Thoracic aorta (tissue), 2 donors: ENCODE data around the gene BCAS3. TPM values are rescaled to one million over a fixed set of nuclear protein-coding genes. Genes with fewer than 3 reads are reported as not detected.

Source experiments
- ATAC-seq: fragments of 150-250 bp; one replicate; pipeline ENCODE4 v1.8.0; 2017; ENCODE audit warnings: low read depth; ENCODE audit not compliant: insufficient number of reproducible peaks, low FRiP score
- DNase-seq: peaks from one replicate; pipeline ENCODE4 v3.0.0-alpha.2; 2020; ENCODE audit warnings: low spot score
- H3K27ac ChIP-seq, 2 donors: fragments of 200-600 bp; sonication (generic); 1 replicate in 1 of 2; 2 replicates in 1 of 2; pipeline ENCODE4 v1.5.1; 2016; ENCODE audit warnings: mild to moderate bottlenecking in 2 of 2, moderate library complexity in 2 of 2
- H3K27me3 ChIP-seq: fragments of 200-600 bp; sonication (generic); replicated peaks from 2 replicates; pipeline ENCODE4 v1.6.0; 2016; ENCODE audit warnings: mild to moderate bottlenecking; ENCODE audit not compliant: insufficient read depth
- H3K36me3 ChIP-seq: fragments of 200-600 bp; sonication (generic); one replicate; pipeline ENCODE4 v1.5.1; 2016
- H3K4me1 ChIP-seq, 2 donors: fragments of 200-600 bp; sonication (generic); 1 replicate in 1 of 2; 2 replicates in 1 of 2; pipeline versions ENCODE4 v1.5.1 to v1.6.0; 2016; ENCODE audit warnings: low read depth in 2 of 2, mild to moderate bottlenecking in 1 of 2; ENCODE audit not compliant: control insufficient read depth in 1 of 2
- H3K4me3 ChIP-seq: fragments of 200-600 bp; sonication (generic); 2 replicates; pipeline ENCODE4 v1.5.1; 2016; ENCODE audit warnings: mild to moderate bottlenecking
- H3K9me3 ChIP-seq: fragments of 200-600 bp; sonication (generic); 2 replicates; pipeline ENCODE4 v1.5.1; 2016
- CTCF ChIP-seq: fragments of 200-600 bp; sonication (generic); IDR thresholded peaks from one replicate; pipeline ENCODE4 v1.5.1; 2019; ENCODE audit warnings: antibody characterized with exemption
- total RNA-seq, 2 donors: library from RNA; depleted of rRNA; stranded (reverse); fragments of >200 nt; gene quantifications; one replicate each; pipeline versions ENCODE4 v1.1.0 to v1.2.3, GENCODE V29; 2016

BCAS3 gene
- total RNA-seq, 2 donors from 2014 or later, result 35.1 to 69.3 TPM

- Histone ChIP-seq H3K4me1 (peaks cover 17 to 56% of the 10 kb centered on the region in 2 donors), H3K36me3 (no peaks in the 10 kb centered on the region), H3K9me3 (no peaks in the 10 kb centered on the region), H3K27ac (no peak overlapping the region), H3K4me3 (no peak overlapping the region), H3K27me3 (no peaks in the 10 kb centered on the region)
- DNase-seq, result no peak
- no peak for TF ChIP-seq CTCF
- ATAC-seq, result no peak
These were observed 454.9 kb downstream of the BCAS3 start for GRCh38 chr17:61132524-61132923.

DNA sequence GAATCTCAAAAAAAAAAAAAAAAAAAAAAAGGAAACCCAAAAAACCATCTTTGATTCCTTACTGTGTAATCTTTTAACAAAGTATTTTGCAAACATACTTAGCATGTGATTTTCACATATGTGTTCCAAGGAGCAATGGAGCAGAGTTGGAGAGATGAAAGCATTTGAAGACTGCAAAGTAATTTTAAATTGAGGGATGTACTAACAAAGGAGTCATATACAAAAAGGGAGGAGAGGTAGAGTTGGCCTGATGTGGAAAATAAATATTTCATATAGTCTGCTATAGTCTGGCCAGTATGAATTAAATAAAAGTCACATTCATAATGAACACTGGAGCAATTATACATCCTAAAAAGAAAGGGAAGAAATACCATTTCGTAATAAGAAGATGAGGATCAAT lies 456.2 kb downstream of the BCAS3 start:
- TF ChIP-seq CTCF, result no peak
- ATAC-seq, result no peak
- DNase-seq, result no peak
- Histone ChIP-seq H3K27ac (no peak overlapping the region), H3K36me3 (no peaks in the 10 kb centered on the region), H3K27me3 (no peaks in the 10 kb centered on the region), H3K9me3 (no peaks in the 10 kb centered on the region), H3K4me3 (no peak overlapping the region), H3K4me1 (peaks cover 13 to 49% of the 10 kb centered on the region in 2 donors)

DNA sequence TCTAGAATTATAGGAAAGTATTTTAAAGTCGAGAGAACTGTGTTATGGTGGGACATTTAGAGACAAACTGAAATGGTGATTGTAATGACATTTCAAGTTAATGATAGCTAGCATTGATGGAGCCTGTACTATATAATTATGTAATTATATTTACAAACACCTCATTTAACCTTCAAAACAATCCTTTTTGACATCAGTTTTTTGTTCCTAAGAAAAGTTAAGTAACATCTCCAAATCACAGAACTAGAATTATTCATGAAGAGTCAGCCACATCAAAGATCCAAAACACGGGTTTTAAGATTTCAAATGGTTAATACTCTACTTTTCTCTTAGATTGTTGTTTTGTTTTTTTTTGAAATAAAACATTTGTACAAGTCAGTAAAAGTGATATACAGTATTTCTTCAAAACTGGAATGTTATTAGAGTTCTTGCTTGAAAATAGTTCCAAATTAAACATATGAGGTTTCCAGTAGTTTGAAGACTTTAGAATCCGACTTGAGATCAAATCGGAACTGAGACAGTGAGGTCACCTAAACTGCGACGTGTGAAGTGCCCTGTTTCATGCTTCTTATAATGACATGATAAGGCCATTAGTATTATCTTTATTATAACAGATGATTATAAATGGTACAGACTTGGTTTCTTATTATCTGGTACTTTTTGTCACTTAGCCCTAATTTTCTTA lies 457.0 kb downstream of the BCAS3 start:
- Histone ChIP-seq H3K36me3 (no peaks in the 10 kb centered on the region), H3K27me3 (no peaks in the 10 kb centered on the region), H3K4me3 (no peak overlapping the region), H3K27ac (no peak overlapping the region), H3K9me3 (no peaks in the 10 kb centered on the region), H3K4me1 (peaks cover 10 to 41% of the 10 kb centered on the region in 2 donors)
- DNase-seq, result no peak
- TF ChIP-seq CTCF, result no peak
- ATAC-seq, result no peak

DNA sequence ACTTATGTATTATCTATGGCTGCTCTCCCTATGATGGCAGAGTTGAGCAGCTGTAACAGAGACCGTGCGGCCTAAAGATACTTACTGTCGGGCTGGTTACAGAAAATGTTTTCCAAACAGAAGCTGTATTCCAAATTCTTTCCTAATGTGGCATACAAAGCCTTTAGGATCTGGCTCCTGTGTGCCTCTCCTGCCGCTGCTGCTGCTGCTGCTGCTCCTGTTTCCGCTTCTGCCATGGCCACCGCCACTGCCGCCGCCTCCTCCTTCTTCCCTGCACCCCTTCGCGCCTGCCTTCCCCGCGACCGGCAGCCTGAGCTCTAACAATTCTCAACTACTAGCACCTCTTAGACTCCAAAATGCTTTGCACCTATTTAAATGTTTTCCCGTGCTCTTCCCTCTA lies 458.1 kb downstream of the BCAS3 start:
- H3K4me1 ChIP-seq, result peaks cover 10 to 37% of the 10 kb centered on the region in 2 donors
- no peaks in the 10 kb centered on the region for H3K9me3 ChIP-seq
- H3K27ac ChIP-seq, result no peak overlapping the region
- DNase-seq, result no peak
- no peaks in the 10 kb centered on the region for H3K36me3 ChIP-seq
- no peak for ATAC-seq
- no peak overlapping the region for H3K4me3 ChIP-seq
- no peak for TF ChIP-seq CTCF
- H3K27me3 ChIP-seq, result no peaks in the 10 kb centered on the region

DNA sequence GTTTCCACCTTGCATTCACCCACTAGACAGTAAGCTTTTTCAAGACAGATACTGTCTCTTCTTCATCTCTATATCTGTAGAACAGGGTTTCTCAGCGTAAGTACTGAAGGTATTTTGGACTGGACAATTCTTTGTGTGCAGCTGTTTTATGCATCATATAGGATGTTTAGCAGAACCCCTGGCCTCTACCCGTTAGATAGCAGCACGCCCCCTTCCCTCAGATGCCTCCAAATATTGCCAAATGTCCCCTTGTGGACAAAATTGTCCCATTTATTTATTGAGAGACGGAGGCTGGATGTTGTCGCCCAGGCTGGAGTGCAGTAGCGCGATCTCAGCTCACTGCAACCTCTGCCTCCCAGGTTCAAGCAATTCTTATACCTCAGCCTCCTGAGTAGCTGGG lies 458.6 kb downstream of the BCAS3 start:
- DNase-seq (no peak), ATAC-seq (no peak)
- Histone ChIP-seq H3K27ac (no peak overlapping the region), H3K4me1 (peaks cover 10 to 32% of the 10 kb centered on the region in 2 donors), H3K9me3 (no peaks in the 10 kb centered on the region), H3K4me3 (no peak overlapping the region), H3K27me3 (no peaks in the 10 kb centered on the region), H3K36me3 (no peaks in the 10 kb centered on the region)
- no peak for TF ChIP-seq CTCF
